Neural cell (in vitro differentiated cells): ENCODE data around the gene BCOR. TPM values are rescaled to one million over a fixed set of nuclear protein-coding genes. Genes with fewer than 3 reads are reported as not detected.

Experiments used
- H2AFZ ChIP-seq: fragments of 200-600, 300-800 bp; sonication (generic), shearing (Covaris generic); 2 replicates; pipeline ENCODE4 v1.6.0; 2014; ENCODE audit warnings: low read depth, mild to moderate bottlenecking, antibody characterized with exemption, low read length, moderate library complexity
- H3F3A ChIP-seq: fragments of 200-600 bp; shearing (Covaris generic); 2 replicates; pipeline ENCODE4 v1.6.1; 2016; ENCODE audit warnings: mild to moderate bottlenecking, moderate library complexity, mixed read lengths, antibody characterized with exemption, low read length; ENCODE audit not compliant: insufficient read depth, poor library complexity, severe bottlenecking
- H3K27ac ChIP-seq: fragments of 200-600, 300-800 bp; sonication (generic), shearing (Covaris generic); 2 replicates; pipeline ENCODE4 v1.5.1; 2014; ENCODE audit warnings: mild to moderate bottlenecking, low read length, moderate library complexity
- H3K27me3 ChIP-seq: fragments of 300-800, 200-600 bp; sonication (generic), shearing (Covaris generic); 2 replicates; pipeline ENCODE4 v1.6.0; 2014; ENCODE audit warnings: mild to moderate bottlenecking, low read depth, low read length, moderate library complexity; ENCODE audit not compliant: insufficient read depth
- H3K36me3 ChIP-seq: fragments of 300-800, 200-600 bp; sonication (generic), shearing (Covaris generic); 2 replicates; pipeline ENCODE4 v1.5.1; 2014; ENCODE audit warnings: mild to moderate bottlenecking, antibody characterized with exemption, low read length, moderate library complexity; ENCODE audit not compliant: insufficient read depth
- H3K4me2 ChIP-seq: fragments of 300-800, 200-600 bp; sonication (generic), shearing (Covaris generic); 2 replicates; pipeline ENCODE4 v1.6.0; 2014; ENCODE audit warnings: mild to moderate bottlenecking, low read length
- H3K4me3 ChIP-seq: fragments of 300-800, 200-600 bp; sonication (generic), shearing (Covaris generic); 2 replicates; pipeline ENCODE4 v1.5.1; 2014; ENCODE audit warnings: mild to moderate bottlenecking, low read length, moderate library complexity
- H3K79me2 ChIP-seq: fragments of 200-600 bp; shearing (Covaris generic); replicated peaks from 2 replicates; pipeline ENCODE4 v1.6.0; 2014; ENCODE audit warnings: mild to moderate bottlenecking, low read length, moderate library complexity; ENCODE audit not compliant: insufficient read depth
- H3K9ac ChIP-seq: fragments of 300-800, 200-600 bp; sonication (generic), shearing (Covaris generic); 2 replicates; pipeline ENCODE4 v1.6.1; 2016; ENCODE audit warnings: mild to moderate bottlenecking, low read length, mixed read lengths
- H3K9me2 ChIP-seq: fragments of 200-600 bp; shearing (Covaris generic); 2 replicates; pipeline ENCODE4 v1.6.1; 2016; ENCODE audit warnings: mild to moderate bottlenecking, low read length, mixed read lengths; ENCODE audit not compliant: insufficient read depth
- H3K9me3 ChIP-seq: fragments of 200-600, 300-800 bp; sonication (generic), shearing (Covaris generic); 2 replicates; pipeline ENCODE4 v1.6.1; 2016; ENCODE audit warnings: mild to moderate bottlenecking, mixed run types, low read length, moderate library complexity, mixed read lengths
- H4K20me1 ChIP-seq: fragments of 200-600 bp; shearing (Covaris generic); 2 replicates; pipeline ENCODE4 v1.6.1; 2016; ENCODE audit warnings: mild to moderate bottlenecking, mixed run types; ENCODE audit not compliant: insufficient read depth
- MXI1 ChIP-seq: fragments of 450-650 bp; conservative IDR thresholded peaks from 2 replicates; pipeline ENCODE4 v1.6.1; 2014; ENCODE audit warnings: antibody characterized with exemption, mild to moderate bottlenecking; ENCODE audit not compliant: poor library complexity, severe bottlenecking
- POLR2AphosphoS5 ChIP-seq: IDR thresholded peaks from 2 replicates; pipeline ENCODE4 v1.6.1; 2012
- RAD21 ChIP-seq: fragments of 450-650 bp; conservative IDR thresholded peaks from 2 replicates; pipeline ENCODE4 v1.6.1; 2014; ENCODE audit warnings: antibody characterized with exemption, mild to moderate bottlenecking, moderate library complexity
- REST ChIP-seq: IDR thresholded peaks from 2 replicates; pipeline ENCODE4 v1.6.1; 2012; ENCODE audit warnings: borderline replicate concordance
- SMC3 ChIP-seq: fragments of 450-650 bp; conservative IDR thresholded peaks from 2 replicates; pipeline ENCODE4 v1.6.1; 2014; ENCODE audit warnings: antibody characterized with exemption, mild to moderate bottlenecking, moderate library complexity; ENCODE audit not compliant: poor library complexity
- TAF1 ChIP-seq: IDR thresholded peaks from 2 replicates; pipeline ENCODE4 v1.6.1; 2012; ENCODE audit warnings: low read depth
- polyA plus RNA-seq: library from polyadenylated mRNA; depleted of rRNA; stranded (reverse); fragments of >200 nt; gene quantifications from 2 replicates; pipeline ENCODE4 v1.2.3, GENCODE V29; 2014

Gene BCOR
- polyA plus RNA-seq, 1 donor from 2014 or later, result 18.0 TPM

GRCh38 chrX:40109288-40110008, 11.7 kb upstream of the BCOR start:
- Histone ChIP-seq H3K79me2 (no peaks in the 10 kb centered on the region), H3K4me3 (peak overlapping the region; percentile 61), H3K9ac (peak overlapping the region; percentile 48), H3K27ac (no peak overlapping the region), H3K36me3 (no peaks in the 10 kb centered on the region), H3K27me3 (no peaks in the 10 kb centered on the region), H3F3A (no peaks in the 10 kb centered on the region), H3K4me2 (no peak overlapping the region), H3K9me3 (no peaks in the 10 kb centered on the region), H2AFZ (no peak overlapping the region), H3K9me2 (no peaks in the 10 kb centered on the region), H4K20me1 (no peaks in the 10 kb centered on the region)
- no peak for TF ChIP-seq POLR2AphosphoS5
- no peak for TF ChIP-seq MXI1
- no peak for TF ChIP-seq REST
- TF ChIP-seq TAF1, result no peak
- no peak for TF ChIP-seq RAD21

GRCh38 chrX:40108959-40109287, 11.2 kb upstream of the BCOR start:
- no peaks in the 10 kb centered on the region for H3K27me3 ChIP-seq
- no peak overlapping the region for H2AFZ ChIP-seq
- H4K20me1 ChIP-seq, result no peaks in the 10 kb centered on the region
- H3K27ac ChIP-seq, result no peak overlapping the region
- H3F3A ChIP-seq, result no peaks in the 10 kb centered on the region
- H3K9ac ChIP-seq, result peak overlapping the region; percentile 48
- H3K4me2 ChIP-seq, result peak overlapping the region; percentile 6
- peak overlapping the region; percentile 61 for H3K4me3 ChIP-seq
- H3K36me3 ChIP-seq, result no peaks in the 10 kb centered on the region
- peak; percentile 9 for TF ChIP-seq RAD21
- no peak for TF ChIP-seq REST
- TF ChIP-seq POLR2AphosphoS5, result no peak
- TF ChIP-seq SMC3, result no peak
- H3K9me2 ChIP-seq, result no peaks in the 10 kb centered on the region
- no peaks in the 10 kb centered on the region for H3K79me2 ChIP-seq
- H3K9me3 ChIP-seq, result no peaks in the 10 kb centered on the region
